HUDEP-2 (cell line): Measurements from ENCODE around the gene RPS6KA4.
"Not testable (repeated sequence)": the region's sequence is repeated elsewhere in the genome, so short reads cannot be mapped to it uniquely, and the experiment has no call there.

ENCODE experiments used
- DNase-seq, 76 experiments: peaks; one replicate each; lab custom pipeline; 2025; ENCODE audit not compliant: unreplicated experiment in 76 of 76; lab: John Stamatoyannopoulos, UW

RPS6KA4 gene

DNA sequence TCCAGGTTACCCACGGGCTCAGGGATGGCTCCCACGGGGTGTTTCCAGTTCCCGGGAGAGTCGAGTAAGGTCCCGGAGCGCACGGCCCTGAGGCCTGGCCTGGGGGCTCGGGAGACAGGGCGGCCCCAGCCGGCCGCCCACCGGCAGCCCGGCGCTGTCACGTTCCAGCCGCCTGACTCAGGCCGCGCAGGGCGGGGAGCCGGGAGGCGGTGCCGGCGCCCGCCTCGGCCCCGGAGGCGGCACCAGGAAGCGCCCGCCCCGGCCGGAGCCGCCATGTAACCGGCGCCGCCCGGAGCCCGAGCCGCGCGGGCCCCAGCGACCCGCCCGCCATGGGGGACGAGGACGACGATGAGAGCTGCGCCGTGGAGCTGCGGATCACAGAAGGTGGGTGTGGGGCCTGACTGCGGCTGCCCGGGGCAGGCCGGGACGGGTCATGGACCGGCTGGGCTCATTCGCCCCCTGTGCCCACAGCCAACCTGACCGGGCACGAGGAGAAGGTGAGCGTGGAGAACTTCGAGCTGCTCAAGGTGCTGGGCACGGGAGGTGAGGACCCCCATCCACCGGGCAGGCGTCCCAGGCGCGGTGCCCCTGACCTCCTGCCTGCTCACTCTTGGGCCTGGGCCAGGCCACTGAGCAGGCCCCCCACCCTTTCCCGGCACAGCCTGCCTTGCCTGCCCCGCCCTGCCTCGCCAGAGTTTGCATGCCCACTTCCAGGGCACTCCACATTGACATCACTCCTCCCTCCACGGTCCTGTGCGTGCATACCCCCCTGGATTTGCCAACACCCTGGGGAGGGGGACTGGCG, at the start of gene RPS6KA4:
TSS of gene RPS6KA4 (plus strand) at position 256 of the 805 bp plus-strand sequence. CDS start at position 330, 74 bp downstream.
- peak in 39 of 76 experiments; percentile 3 to 51 (median 37) for DNase-seq

DNA sequence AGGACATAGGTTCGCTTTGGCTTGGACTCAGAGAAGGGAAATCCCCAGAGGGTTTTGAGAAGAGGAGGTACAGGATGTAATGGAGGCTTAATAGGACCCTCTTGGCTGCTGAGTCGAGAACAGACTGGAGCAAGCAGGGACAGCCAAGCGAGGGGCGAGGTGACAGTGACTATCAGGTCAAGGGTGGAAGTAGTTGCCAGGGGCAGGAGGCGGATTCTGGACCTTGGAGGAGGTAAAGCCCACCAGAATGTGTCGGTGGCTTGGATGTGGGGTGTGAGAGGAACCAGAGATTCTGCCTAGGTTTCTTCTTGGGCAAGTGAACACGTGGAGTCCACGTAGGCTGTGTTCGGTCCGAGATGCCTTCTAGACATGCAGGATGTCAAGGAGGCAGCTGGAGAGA, 46.0 kb upstream of the RPS6KA4 start:
- no peak for DNase-seq

DNA sequence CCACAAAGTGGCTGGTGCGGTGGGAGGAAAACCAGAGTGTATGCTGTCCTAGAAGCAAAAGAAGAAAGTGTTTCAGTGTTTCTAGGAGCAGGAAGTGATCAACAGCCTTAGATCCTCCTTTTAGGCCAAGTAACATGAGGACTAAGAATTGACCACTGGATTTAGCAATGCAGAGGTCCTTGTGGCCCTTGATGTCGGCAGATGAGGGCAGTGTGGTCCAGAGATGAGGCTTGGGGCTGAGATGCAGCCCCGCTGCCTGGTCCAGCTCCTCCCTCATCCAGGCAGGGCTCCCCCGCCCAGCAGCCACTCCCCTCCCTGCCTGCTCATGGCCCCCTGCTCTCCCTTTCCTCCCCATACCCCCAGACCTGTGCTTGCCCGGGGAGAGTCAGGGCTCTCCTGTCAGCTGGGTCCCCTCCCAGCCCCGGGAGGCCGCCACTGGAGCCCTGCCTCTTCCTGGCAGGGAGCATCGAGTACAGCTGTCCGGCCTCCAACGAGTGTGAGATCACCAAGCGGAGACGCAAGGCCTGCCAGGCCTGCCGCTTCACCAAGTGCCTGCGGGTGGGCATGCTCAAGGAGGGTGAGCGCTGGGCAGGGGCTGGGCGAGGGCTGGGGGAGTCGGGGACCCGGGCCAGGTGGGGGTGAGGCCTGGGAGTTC, 45.3 kb upstream of the RPS6KA4 start:
- DNase-seq: no peak

DNA sequence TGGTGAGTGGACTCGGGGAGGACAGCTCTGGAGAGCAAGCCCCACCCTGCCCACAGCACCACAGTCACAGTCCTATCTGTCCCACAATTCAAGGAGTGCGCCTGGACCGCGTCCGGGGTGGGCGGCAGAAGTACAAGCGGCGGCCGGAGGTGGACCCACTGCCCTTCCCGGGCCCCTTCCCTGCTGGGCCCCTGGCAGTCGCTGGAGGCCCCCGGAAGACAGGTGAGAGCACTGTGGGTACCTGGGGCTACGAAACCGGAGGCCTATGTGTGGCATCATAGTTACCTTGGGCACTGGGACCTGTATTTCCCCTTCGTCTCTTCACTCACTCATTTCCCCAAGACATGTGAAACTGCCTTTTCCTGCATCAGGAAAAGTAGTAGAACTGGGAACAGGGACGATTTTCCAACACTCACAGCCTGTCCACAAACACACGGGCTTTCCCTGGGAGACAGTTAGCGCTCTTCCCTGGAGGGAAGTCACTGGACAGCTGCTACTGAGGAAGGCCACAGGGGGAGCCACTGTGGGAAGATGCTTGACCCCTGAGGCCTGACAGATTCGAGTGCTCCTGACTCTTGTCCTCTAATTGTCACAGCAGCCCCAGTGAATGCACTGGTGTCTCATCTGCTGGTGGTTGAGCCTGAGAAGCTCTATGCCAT, 44.7 kb upstream of the RPS6KA4 start:
- DNase-seq: no peak

DNA sequence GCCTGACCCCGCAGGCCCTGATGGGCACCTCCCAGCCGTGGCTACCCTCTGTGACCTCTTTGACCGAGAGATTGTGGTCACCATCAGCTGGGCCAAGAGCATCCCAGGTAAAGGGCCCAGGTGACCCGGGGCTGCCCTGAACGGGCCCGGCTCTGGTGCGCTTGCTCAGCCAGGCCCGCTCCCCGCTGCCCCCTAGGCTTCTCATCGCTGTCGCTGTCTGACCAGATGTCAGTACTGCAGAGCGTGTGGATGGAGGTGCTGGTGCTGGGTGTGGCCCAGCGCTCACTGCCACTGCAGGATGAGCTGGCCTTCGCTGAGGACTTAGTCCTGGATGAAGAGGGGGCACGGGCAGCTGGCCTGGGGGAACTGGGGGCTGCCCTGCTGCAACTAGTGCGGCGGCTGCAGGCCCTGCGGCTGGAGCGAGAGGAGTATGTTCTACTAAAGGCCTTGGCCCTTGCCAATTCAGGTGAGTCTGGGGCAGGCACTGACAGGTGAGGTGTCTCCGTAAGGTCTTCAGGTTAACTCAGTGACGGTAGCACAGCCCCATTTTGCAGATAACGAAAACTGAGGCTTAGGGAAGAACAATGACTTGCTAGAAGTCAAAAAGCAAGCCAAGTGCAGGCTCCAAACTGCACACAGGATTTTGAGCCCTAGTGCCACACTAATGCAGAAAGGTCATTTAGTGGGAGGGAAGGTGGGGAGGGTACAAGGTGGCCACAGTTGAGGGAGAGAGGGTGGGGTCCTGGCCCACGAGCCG, 44.0 kb upstream of the RPS6KA4 start:
- DNase-seq: no peak

- DNase-seq: not testable (repeated sequence)
These were observed 43.1 kb upstream of the RPS6KA4 start for GRCh38 chr11:64315667-64316526.

- DNase-seq: peak in 9 of 76 experiments; percentile 17 to 45 (median 26)
These were observed 42.2 kb upstream of the RPS6KA4 start for GRCh38 chr11:64316672-64317324.

- peak in 75 of 76 experiments; percentile 51 to 97 (median 93) for DNase-seq
These were observed 41.5 kb upstream of the RPS6KA4 start, which contains the start of gene TRMT112 for GRCh38 chr11:64317325-64317960. TRMT112 (minus strand) TSS chr11:64317559; CDS start chr11:64317526, 33 bp downstream.

GRCh38 chr11:64317961-64318765, 40.8 kb upstream of the RPS6KA4 start, which contains the start of gene PRDX5:
PRDX5 (plus strand) TSS chr11:64318121; CDS start chr11:64318216, 95 bp downstream.
- peak in 73 of 76 experiments; percentile 81 to 98 (median 95) for DNase-seq

GRCh38 chr11:64318766-64319761, 39.9 kb upstream of the RPS6KA4 start:
- no peak for DNase-seq

DNA sequence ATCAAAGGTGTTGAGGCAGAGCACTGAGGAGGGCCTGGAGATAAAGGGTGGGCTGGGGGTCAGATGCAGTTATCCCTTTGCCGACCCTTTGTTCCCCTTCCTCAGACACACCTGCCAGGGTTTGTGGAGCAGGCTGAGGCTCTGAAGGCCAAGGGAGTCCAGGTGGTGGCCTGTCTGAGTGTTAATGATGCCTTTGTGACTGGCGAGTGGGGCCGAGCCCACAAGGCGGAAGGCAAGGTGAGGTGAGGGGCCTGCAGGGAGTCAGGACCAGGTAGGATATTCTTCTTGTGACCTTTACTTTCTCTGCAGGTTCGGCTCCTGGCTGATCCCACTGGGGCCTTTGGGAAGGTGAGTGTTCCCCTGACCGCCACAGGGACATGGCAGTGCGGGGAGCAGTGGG, 38.4 kb upstream of the RPS6KA4 start:
- no peak for DNase-seq

DNA sequence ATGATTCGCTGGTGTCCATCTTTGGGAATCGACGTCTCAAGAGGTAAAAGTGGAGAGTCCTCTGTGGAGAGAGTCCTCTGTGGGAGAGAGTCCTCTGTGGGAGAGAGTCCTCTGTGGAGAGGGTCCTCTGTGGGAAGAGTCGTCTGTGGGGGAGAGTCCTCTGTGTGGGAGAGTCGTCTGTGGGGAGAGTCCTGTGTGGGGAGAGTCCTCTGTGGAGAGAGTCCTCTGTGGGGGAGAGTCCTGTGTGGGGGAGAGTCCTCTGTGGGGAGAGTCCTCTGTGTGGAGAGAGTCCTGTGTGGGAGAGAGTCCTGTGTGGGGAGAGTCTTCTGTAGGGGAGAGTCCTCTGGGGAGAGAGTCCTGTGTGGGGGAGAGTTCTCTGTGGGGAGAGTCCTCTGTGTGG, 37.9 kb upstream of the RPS6KA4 start:
- DNase-seq: no peak

DNA sequence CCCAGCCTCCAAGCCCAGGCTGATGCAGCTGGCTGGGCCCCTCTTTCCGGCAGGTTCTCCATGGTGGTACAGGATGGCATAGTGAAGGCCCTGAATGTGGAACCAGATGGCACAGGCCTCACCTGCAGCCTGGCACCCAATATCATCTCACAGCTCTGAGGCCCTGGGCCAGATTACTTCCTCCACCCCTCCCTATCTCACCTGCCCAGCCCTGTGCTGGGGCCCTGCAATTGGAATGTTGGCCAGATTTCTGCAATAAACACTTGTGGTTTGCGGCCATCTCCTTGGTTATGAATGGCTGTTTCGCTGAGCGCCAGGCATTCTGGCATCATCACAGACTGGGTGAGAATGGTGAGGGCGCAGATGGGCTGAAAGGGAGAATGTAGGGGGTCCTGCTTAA, 37.4 kb upstream of the RPS6KA4 start:
- DNase-seq: no peak

GRCh38 chr11:64322925-64323260, 36.1 kb upstream of the RPS6KA4 start:
- no peak for DNase-seq

GRCh38 chr11:64323373-64323772, 35.6 kb upstream of the RPS6KA4 start:
- no peak for DNase-seq

DNA sequence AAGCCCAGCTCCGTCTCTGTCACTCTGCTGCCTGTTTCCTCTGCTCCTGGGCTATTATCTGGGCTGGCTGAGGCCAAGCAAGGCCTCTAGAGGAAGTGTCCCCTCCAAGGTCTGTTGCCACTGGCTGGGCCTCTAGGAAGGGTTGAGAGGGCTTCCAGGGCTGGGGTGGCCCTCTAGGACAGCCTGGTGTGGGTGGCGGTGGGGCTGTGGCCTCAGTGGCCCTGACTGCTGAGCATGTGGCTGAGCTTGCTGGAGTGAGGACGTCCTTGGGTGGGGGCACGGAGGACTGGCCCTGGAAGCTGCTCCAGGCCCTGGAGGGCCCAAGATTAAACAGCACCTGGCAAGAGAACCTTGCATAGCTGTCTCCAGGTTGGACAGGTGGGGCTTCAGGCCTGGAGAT, 35.0 kb upstream of the RPS6KA4 start:
- not testable (repeated sequence) for DNase-seq
